ENCODE measurements around the gene C19orf47.

The C19orf47 gene

DNA sequence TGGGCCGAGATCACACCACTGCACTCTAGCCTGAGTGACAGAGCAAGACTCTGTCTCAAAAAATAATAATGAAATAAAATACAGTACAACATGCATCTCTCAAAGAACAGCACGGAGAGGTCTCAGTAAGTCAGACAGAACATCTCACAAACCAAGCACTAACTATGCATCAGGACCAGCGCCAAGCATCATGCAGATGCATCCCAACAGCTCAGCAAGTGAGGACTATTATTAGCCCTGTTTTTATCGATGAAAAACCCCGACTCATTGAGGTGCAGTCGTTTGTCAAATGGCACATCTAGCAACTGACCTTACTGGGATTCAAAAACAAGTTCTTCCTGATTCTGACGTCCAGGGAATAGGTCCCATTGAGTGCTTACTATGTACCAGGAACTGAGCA lies 3.8 kb downstream of the C19orf47 start:
- no peak for DNase-seq (ENCODE audit: low read depth)
- TF ChIP-seq, protein P1, sequence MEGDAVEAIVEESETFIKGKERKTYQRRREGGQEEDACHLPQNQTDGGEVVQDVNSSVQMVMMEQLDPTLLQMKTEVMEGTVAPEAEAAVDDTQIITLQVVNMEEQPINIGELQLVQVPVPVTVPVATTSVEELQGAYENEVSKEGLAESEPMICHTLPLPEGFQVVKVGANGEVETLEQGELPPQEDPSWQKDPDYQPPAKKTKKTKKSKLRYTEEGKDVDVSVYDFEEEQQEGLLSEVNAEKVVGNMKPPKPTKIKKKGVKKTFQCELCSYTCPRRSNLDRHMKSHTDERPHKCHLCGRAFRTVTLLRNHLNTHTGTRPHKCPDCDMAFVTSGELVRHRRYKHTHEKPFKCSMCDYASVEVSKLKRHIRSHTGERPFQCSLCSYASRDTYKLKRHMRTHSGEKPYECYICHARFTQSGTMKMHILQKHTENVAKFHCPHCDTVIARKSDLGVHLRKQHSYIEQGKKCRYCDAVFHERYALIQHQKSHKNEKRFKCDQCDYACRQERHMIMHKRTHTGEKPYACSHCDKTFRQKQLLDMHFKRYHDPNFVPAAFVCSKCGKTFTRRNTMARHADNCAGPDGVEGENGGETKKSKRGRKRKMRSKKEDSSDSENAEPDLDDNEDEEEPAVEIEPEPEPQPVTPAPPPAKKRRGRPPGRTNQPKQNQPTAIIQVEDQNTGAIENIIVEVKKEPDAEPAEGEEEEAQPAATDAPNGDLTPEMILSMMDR (conservative IDR thresholded peaks at IDR 0.05; ENCODE audit: low read length) = no peak
- no peak overlapping the region for H3K4me3 ChIP-seq (ENCODE audit: low read length)

DNA sequence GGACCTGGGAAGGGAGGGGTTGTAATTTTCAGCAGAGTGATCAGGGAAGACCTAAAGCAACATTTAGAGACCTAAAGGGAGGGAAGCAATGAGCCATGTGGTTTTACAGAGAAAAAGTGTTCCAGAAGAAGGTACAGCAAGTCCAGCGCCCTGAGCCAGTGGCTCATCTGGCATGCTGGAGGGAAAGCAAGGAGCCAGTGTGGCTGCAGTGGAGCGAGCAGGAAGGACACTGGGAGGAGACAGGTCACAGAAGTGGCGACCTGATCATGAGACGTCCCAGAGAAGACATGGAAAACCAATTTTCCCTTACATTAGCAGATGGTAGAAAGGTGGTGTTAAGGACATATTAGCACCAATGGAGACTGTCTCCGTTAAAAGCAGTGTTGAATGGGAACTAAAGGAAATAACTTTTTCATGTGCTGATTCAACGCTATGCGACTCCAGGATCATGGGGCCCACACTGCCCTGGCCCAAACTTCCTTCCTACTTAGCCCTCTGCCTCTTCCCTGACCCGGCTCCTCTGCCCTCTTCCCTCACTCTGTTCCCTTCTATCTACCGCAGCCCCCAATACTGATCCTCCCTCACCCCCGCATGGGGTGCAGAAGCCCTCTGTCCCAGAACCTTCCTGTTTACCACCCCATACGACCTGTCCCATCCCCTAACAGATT lies 5.4 kb downstream of the C19orf47 start:
- H3K4me3 ChIP-seq (ENCODE audit: low read length) = no peak overlapping the region
- DNase-seq (ENCODE audit: low read depth) = no peak
- TF ChIP-seq, protein P1 (conservative IDR thresholded peaks at IDR 0.05; ENCODE audit: low read length) = no peak

DNA sequence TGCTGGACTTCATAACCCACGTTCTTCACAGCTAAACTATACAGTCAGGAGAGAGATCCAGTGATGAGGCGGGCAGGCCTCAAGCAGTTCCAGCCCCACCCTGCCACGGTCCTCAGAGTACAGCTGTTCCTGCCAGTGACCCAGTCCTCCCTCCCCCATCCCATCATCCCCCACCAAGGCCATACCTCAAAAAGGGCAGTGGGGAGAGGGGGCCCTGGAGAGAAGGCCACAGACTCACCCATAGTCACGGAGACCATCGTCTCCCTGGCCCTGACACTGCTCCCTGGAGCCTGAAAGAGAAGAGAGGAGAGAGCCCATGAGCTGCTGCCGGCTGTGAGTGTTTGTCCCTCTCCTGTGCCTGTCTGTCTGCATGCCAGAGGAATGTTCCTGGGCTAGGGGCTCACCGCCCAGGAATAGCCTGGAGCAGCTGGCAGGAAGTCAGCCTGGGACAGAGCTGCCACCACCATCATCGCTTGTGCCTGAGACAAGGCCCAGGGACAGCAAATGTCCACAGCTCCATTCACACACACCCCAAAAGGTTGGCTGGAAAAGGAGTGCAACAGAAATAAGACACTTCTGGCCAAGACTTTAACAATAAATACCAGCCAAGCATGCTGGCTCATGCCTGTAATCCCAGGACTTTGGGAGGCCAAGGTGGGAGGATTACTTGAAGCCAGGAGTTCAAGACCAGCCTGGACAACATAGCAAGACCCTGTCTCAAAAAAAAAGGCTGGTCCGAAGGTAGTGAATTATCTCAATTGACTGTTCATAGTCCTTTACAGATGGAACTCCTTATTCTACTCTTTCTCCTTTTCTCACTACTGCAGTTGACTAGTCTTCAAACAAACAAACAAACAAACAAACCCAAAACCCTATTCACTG lies 6.4 kb downstream of the C19orf47 start:
- TF ChIP-seq, protein P1 (conservative IDR thresholded peaks at IDR 0.05; ENCODE audit: low read length) = no peak
- peak; percentile 22 for DNase-seq (ENCODE audit: low read depth)
- no peak overlapping the region for H3K4me3 ChIP-seq (ENCODE audit: low read length)

DNA sequence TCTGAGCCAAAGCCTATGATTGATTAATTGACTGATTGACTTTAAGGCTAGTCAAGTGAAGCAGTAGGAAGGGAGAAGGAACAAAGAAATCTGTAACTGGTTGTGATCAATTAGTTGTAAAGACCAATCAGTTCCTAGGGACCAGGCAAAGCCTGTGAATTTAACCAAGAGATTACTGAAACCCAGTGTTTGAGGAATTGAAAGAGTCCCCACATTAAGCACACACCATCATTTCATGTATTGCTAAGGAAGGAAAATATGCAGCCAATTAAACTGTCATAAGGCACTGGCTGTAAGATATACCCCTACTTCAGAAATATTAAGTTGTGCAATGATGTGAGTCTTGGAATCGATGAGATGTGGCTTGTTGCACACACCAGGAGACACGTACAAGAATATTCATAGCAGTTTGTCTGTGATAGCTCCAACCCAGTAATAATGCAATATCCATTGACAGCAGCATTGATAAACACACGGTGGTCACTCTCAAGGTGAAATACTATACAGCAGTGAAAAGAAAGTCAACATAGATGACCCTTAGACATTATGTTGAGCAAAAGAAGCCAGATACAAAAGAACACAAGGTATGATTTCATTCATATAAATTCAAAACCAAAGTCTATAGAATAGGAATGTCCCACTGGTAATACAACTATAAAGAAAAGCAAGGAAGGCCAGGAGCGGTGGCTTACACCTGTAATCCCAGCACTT lies 9.0 kb downstream of the C19orf47 start:
- no peak for DNase-seq (ENCODE audit: low read depth)
- H3K4me3 ChIP-seq (ENCODE audit: low read length) = no peak overlapping the region
- TF ChIP-seq, protein P1 (conservative IDR thresholded peaks at IDR 0.05; ENCODE audit: low read length) = no peak

DNA sequence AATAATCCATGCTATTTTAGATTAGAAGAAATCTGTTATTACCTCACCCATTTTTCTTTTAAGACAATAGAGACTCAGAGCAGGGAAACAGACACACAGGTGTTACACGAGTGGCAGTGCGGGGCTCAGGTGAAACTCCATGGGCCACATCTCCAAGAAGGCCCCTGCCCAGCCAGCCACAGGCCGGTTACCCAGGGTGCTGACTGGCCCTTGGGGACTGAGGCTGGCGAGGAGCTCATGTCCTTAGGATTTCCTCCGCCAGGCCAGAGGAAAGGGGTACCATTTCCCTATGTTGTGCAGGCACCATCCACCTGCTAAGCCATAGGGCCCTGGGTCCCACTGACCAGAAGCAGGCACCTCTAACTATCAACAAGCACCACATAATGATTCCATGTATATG lies 10.6 kb downstream of the C19orf47 start:
- no peak overlapping the region for H3K4me3 ChIP-seq (ENCODE audit: low read length)
- DNase-seq (ENCODE audit: low read depth) = no peak
- TF ChIP-seq, protein P1 (conservative IDR thresholded peaks at IDR 0.05; ENCODE audit: low read length) = no peak

DNA sequence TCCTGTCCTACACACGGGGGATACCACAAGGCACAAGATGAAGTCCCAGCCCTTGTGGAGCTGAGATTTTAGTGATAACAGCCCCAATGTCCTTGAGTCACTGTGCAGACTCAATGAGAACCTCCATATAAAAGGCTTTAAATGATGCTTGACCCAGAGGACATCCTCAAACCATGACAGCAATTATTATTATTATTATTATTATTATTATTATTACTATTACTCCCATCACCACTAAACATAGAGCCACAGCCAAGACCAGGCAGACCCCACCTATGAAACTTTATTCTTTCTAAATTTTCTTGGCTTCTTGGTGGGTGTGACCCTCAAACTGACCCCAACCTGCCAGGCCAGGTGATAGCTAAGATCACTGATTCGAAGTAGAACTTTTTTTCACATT lies 11.1 kb downstream of the C19orf47 start:
- TF ChIP-seq, protein P1 (conservative IDR thresholded peaks at IDR 0.05; ENCODE audit: low read length) = no peak
- no peak overlapping the region for H3K4me3 ChIP-seq (ENCODE audit: low read length)
- no peak for DNase-seq (ENCODE audit: low read depth)
